Transverse colon (tissue), 4 donors: ENCODE measurements around the gene OR4D2. TPM values are rescaled to one million over a fixed set of nuclear protein-coding genes. Genes with fewer than 3 reads are reported as not detected.

Experiments used
- DNase-seq: peaks from one replicate; pipeline ENCODE4 v3.0.0-alpha.2; 2019
- H3K27ac ChIP-seq, 4 donors: fragments of 200-600 bp; sonication (generic); 2 replicates each; pipeline ENCODE4 v1.5.1; 2016 to 2018; ENCODE audit warnings: inconsistent platforms in 4 of 4
- H3K27me3 ChIP-seq: fragments of 200-600 bp; sonication (generic); 2 replicates; pipeline ENCODE4 v1.5.1; 2017; ENCODE audit warnings: inconsistent platforms
- H3K36me3 ChIP-seq, 4 donors: fragments of 200-600 bp; sonication (generic); 2 replicates each; pipeline ENCODE4 v1.5.1; 2017 to 2019; ENCODE audit warnings: inconsistent platforms in 4 of 4
- H3K4me1 ChIP-seq, 4 donors: fragments of 200-600 bp; sonication (generic); 2 replicates each; pipeline ENCODE4 v1.5.1; 2017 to 2020; ENCODE audit warnings: inconsistent platforms in 4 of 4
- H3K4me3 ChIP-seq, 4 donors: fragments of 200-600 bp; sonication (generic); 1 replicate in 1 of 4; 2 replicates in 3 of 4; pipeline versions ENCODE4 v1.5.1 to v1.6.1; 2017 to 2019; ENCODE audit warnings: inconsistent platforms in 4 of 4
- H3K9me3 ChIP-seq, 2 donors: fragments of 200-600 bp; sonication (generic); 2 replicates each; pipeline ENCODE4 v1.5.1; 2017 to 2019; ENCODE audit warnings: inconsistent platforms in 2 of 2
- CTCF ChIP-seq, 5 experiments: fragments of 200-600 bp in 3 of 5; fragments of 450-650 bp in 2 of 5; sonication (generic) in 3 of 5; IDR thresholded peaks; 1 replicate in 2 of 5; 2 replicates in 3 of 5; pipeline ENCODE4 v1.5.1; 2016 to 2017; ENCODE audit warnings: antibody characterized with exemption in 5 of 5, inconsistent platforms in 3 of 5, mild to moderate bottlenecking in 2 of 5, moderate library complexity in 1 of 5
- EP300 ChIP-seq: sonication (generic); formaldehyde crosslinking; IDR thresholded peaks from one replicate; pipeline ENCODE4 v1.6.1; 2017; ENCODE audit warnings: antibody characterized with exemption, low read depth
- POLR2A ChIP-seq: fragments of 450-650 bp; IDR thresholded peaks from one replicate; pipeline ENCODE4 v1.6.1; 2016; ENCODE audit warnings: antibody characterized with exemption, mild to moderate bottlenecking, moderate library complexity
- POLR2AphosphoS5 ChIP-seq, 3 donors: sonication (generic); formaldehyde crosslinking; IDR thresholded peaks; one replicate each; pipeline ENCODE4 v1.6.1; 2016; ENCODE audit warnings: antibody characterized with exemption in 3 of 3
- WGBS, 2 donors: methylation state at CpG; one replicate each; pipeline ENCODE4 v1.1.5; 2018; ENCODE audit warnings: low coverage in 1 of 2; 5-methylcytosine and 5-hydroxymethylcytosine counted together
- in situ Hi-C, 4 donors: fragments of 200-750 bp; cut with MboI; loops; one replicate each; pipeline versions ENCODE4 v1.15.0 to v1.15.1; 2017; ENCODE audit warnings: low sequenced_read_pairs in 3 of 4, low pct_ligation_motif_present in 1 of 4, low pct_unique_long_range_greater_than_20kb in 1 of 4
- intact Hi-C: fragments of 100-400 bp; cut with DNase I; formaldehyde crosslinking; loops from one replicate; pipeline ENCODE4 v1.15.1; 2023; ENCODE audit warnings: low total_unique reads
- total RNA-seq, 4 donors: library from RNA; depleted of rRNA; stranded (reverse); fragments of >200 nt; gene quantifications; one replicate each; pipeline ENCODE4 v1.1.0, GENCODE V29; 2016

OR4D2 gene
- total RNA-seq, 4 donors from 2014 or later = not detected

GRCh38 chr17:58181796-58182195, 15.0 kb downstream of the OR4D2 start:
- Histone ChIP-seq H3K27me3 (peaks cover 4% of the 10 kb centered on the region), H3K36me3 (no peaks in the 10 kb centered on the region), H3K9me3 (no peaks in the 10 kb centered on the region), H3K4me3 (no peak overlapping the region), H3K4me1 (no peaks in the 10 kb centered on the region), H3K27ac (no peak overlapping the region)
- TF ChIP-seq EP300 (no peak), POLR2A (no peak), CTCF (IDR thresholded peaks at IDR 0.05) (no peak), POLR2AphosphoS5 (IDR thresholded peaks at IDR 0.05) (no peak)
- in situ Hi-C loops (no loop called here), intact Hi-C loops (no loop called here)
- no peak for DNase-seq
- WGBS, 2 donors = 70 to 71% methylated on average over 2 to 4 of the region's 4 CpGs

GRCh38 chr17:58183514-58183913, 16.7 kb downstream of the OR4D2 start:
- TF ChIP-seq CTCF (IDR thresholded peaks at IDR 0.05) (no peak), POLR2A (no peak), EP300 (no peak), POLR2AphosphoS5 (IDR thresholded peaks at IDR 0.05) (no peak)
- DNase-seq = no peak
- Histone ChIP-seq H3K9me3 (no peaks in the 10 kb centered on the region), H3K4me3 (no peak overlapping the region), H3K4me1 (no peaks in the 10 kb centered on the region), H3K36me3 (no peaks in the 10 kb centered on the region), H3K27ac (no peak overlapping the region), H3K27me3 (no peaks in the 10 kb centered on the region)
- intact Hi-C loops (no loop called here), in situ Hi-C loops (no loop called here)
- 70 to 77% methylated on average over 2 to 4 of the region's 4 CpGs for WGBS, 2 donors

- Histone ChIP-seq H3K4me1 (no peaks in the 10 kb centered on the region), H3K9me3 (no peaks in the 10 kb centered on the region), H3K36me3 (no peaks in the 10 kb centered on the region), H3K4me3 (no peak overlapping the region), H3K27me3 (peaks cover 3% of the 10 kb centered on the region), H3K27ac (no peak overlapping the region)
- intact Hi-C loops = no loop called here
- 71% methylated on average over 10 of the region's 10 CpGs; no CpG with 5 or more reads in 1 of the 2 donors for WGBS, 2 donors
- in situ Hi-C loops = no loop called here
- TF ChIP-seq EP300 (no peak), POLR2AphosphoS5 (IDR thresholded peaks at IDR 0.05) (no peak), CTCF (IDR thresholded peaks at IDR 0.05) (no peak), POLR2A (no peak)
- DNase-seq = no peak
Measured at GRCh38 chr17:58184308-58184985, 17.7 kb downstream of the OR4D2 start.

DNA sequence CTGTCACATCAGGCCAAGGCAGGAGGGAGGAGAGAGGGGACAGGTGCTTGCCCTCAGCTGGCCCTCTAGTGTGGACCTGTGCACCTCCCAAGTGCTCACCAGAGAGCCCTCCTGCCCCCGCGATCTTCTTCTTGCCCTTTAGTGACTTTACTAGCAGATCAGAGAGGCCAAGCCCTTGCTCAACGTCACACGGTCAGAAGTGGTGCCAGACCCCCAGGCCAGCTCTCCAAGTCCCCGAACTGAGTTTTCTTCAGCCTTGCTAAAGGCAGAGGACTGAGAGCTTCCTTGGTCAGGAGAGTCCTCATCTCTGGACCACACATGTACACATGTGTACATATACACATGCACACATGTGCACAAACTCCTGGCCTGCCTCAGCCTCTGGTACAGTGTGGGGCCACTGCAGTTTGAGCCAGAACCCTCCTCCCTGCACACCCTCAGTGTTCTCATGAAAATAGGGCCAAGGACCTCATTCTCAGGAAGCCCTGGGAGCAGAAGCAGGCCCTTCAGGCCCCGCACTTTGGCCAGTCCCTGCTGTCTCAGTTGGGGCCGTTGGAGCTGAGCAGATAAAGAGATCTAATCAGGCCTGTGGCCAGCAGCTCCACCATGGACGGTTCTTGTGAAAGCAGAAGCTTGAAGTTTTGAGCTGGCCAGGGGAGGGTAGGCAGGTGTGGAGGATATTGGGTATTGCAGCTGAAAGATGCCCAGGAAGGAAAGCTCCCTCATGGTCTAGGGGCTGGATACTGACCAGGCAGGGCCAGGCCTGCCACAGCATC, 18.4 kb downstream of the OR4D2 start:
- intact Hi-C loops (no loop called here), in situ Hi-C loops (no loop called here)
- H3K36me3 ChIP-seq = no peaks in the 10 kb centered on the region
- DNase-seq = no peak
- H3K4me3 ChIP-seq = no peak overlapping the region
- H3K4me1 ChIP-seq = no peaks in the 10 kb centered on the region
- no peaks in the 10 kb centered on the region for H3K9me3 ChIP-seq
- no peak for TF ChIP-seq POLR2AphosphoS5 (IDR thresholded peaks at IDR 0.05)
- peaks cover 10% of the 10 kb centered on the region for H3K27me3 ChIP-seq
- no peak overlapping the region for H3K27ac ChIP-seq
- WGBS, 2 donors = 83% methylated on average over 8 of the region's 8 CpGs; no CpG with 5 or more reads in 1 of the 2 donors
